PC-9 (cell line): ENCODE measurements around the gene MAMLD1.

Experiments used
- EZH2 ChIP-seq: fragments of 200-600 bp; sonication (generic); IDR thresholded peaks from 2 replicates; pipeline ENCODE4 v1.8.0; 2017; ENCODE audit warnings: antibody characterized with exemption, low read depth
- TF ChIP-seq, protein P1 (sequence below): fragments of 200-600 bp; sonication (generic); conservative IDR thresholded peaks from 2 replicates; pipeline ENCODE4 v1.6.1; 2017; ENCODE audit warnings: mixed run types, antibody characterized with exemption, mild to moderate bottlenecking, moderate library complexity

GRCh38 chrX:150546711-150547153, 183.6 kb downstream of the MAMLD1 start:
- TF ChIP-seq, protein P1, sequence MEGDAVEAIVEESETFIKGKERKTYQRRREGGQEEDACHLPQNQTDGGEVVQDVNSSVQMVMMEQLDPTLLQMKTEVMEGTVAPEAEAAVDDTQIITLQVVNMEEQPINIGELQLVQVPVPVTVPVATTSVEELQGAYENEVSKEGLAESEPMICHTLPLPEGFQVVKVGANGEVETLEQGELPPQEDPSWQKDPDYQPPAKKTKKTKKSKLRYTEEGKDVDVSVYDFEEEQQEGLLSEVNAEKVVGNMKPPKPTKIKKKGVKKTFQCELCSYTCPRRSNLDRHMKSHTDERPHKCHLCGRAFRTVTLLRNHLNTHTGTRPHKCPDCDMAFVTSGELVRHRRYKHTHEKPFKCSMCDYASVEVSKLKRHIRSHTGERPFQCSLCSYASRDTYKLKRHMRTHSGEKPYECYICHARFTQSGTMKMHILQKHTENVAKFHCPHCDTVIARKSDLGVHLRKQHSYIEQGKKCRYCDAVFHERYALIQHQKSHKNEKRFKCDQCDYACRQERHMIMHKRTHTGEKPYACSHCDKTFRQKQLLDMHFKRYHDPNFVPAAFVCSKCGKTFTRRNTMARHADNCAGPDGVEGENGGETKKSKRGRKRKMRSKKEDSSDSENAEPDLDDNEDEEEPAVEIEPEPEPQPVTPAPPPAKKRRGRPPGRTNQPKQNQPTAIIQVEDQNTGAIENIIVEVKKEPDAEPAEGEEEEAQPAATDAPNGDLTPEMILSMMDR = no peak
- TF ChIP-seq EZH2 = no peak
